GM21619 (cell line): Measurements from ENCODE around the gene CIDEA.

Experiments used
- ATAC-seq: cut with Tn5 transposase; IDR thresholded peaks from one replicate; pipeline ENCODE4 v1.9.1; 2021; ENCODE audit not compliant: unreplicated experiment

The CIDEA gene

GRCh38 chr18:12296087-12296403 lies 41.9 kb downstream of the CIDEA start:
- no peak for ATAC-seq

DNA sequence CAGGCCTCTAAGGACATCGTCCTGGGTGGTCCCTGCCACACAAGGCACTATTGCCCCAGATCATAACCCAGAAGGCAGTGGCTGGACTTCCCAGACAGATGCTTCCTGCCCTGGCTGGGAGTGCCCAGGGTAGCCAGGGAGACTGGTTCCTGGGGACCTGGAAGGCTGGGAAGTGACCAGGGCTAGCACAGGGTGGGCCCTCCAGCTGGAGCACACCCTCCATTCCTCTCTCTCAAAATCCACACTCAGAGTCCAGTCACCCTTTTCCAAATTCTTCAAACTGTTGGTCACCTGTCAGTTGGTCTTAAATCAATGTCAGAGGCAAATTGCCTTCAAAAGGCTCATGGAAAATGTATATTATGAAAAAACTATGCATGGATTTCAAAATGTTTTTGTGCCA lies 42.3 kb downstream of the CIDEA start:
- no peak for ATAC-seq

GRCh38 chr18:12299862-12300261 lies 45.7 kb downstream of the CIDEA start:
- no peak for ATAC-seq

GRCh38 chr18:12301263-12302005 lies 47.3 kb downstream of the CIDEA start:
- no peak for ATAC-seq

GRCh38 chr18:12302391-12303147 lies 48.4 kb downstream of the CIDEA start:
- ATAC-seq, result no peak

DNA sequence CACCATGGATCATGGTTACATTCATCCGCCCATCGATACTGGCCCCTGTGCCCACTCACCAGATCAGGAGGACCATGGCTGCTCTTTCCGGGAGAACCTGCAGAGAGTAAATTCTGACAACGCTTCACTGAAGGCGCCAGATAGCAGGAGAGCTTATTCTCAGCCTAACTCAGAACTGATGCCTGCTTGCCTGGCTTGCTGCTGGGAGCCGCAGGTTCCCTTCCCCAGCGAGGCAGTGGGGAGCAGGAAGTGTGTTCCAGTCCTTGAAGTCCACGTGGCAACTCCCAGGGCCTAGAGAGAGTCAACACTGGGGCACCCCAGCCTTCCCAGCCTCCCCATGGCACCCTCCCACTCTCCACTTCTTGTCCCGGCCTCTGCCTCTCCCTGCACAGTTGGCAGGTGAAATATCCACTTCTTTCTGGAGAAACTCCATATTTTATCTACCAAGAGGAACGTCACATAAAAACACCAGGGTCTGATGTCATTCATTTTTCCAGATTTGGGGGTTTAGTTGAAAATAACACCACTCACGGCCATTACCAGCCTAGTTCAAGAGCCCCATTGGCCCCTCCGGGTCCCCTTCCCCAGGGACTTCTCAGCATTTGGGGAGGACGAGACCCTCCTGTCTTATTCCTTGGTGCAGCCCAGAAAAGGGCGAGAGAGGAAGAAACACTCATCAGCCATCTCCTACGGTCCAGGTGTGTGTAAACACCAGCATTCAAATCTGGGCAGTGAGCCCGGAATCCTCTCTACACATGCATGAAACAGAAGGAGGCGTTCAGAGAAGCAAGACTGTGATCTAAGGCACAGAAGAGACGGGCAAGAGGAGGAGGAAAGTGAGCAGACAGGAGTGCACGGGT lies 50.4 kb downstream of the CIDEA start:
- ATAC-seq, result no peak

- no peak for ATAC-seq
These were observed 51.0 kb downstream of the CIDEA start for GRCh38 chr18:12305211-12305610.

DNA sequence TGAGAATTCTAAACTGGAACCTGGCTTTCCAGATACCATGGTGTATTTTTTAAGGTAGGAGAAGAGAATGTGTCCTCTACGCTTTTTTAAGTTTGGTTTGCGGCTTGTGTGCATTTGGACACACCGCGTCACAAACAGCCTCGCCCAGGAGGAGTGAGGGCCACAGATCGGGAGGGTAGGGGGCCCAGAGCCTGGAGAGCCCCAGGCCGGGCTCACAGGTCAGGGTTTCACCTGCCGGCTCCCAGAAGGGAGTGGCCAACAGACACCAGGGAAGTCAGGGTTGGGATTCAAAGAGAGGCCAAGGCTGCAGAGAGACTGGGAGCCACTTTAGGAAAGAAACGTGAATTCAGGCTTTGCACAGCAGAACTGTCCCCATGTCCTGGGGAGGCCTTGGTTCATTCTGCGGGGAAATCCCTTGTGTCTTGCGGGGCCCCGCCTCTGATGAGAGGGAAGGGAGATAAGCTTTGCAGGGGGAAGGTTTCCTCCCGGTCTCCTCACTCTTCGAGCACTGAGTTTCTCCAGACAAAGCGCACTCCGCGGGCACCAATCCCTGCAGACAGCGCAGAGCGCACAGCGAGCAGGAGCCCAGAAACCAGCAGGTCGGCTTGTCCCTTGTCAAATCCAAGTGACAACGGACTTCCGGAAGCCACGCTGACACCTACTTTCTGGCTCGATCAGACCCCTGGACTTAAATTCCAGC lies 51.9 kb downstream of the CIDEA start:
- no peak for ATAC-seq

- ATAC-seq, result no peak
These were observed 52.9 kb downstream of the CIDEA start for GRCh38 chr18:12306752-12307700.

DNA sequence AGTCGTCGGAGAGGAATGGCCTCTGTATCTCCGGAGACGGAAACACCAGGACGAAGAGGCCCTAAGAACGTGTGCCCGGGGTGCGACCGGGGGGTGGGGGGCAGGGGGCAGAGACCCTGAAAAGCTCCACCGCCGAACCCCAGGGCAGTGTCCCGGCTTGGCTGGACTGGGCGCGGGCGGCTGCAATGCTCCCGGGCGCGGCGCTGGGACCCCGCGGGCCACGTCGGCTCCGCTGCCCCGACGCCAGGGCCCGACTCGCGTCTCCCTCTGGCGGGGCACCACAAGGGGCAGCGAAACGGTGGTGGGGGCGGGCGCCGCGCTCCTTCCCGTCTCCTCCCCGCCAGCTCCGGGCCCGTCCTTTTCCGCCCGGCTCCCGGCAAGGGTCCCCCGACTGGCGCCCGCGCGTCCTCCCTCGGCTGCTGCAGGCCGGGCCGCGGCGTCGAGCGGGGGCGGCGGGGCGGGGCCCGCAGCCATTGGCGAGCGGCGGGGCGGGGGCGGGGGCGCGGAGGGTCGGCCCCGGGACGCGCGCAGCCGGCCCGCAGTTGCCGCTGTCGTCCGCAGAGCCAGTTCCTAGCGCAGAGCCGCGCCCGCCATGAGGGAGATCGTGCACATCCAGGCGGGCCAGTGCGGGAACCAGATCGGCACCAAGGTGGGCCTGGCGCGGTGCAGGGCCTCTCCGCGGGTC lies 53.7 kb downstream of the CIDEA start, which contains the start of gene TUBB6:
Gene TUBB6, plus strand, starts transcription at position 541 of the 685 bp plus-strand sequence. Its CDS starts 52 bp downstream, at position 593.
- peak; percentile 42 for ATAC-seq

DNA sequence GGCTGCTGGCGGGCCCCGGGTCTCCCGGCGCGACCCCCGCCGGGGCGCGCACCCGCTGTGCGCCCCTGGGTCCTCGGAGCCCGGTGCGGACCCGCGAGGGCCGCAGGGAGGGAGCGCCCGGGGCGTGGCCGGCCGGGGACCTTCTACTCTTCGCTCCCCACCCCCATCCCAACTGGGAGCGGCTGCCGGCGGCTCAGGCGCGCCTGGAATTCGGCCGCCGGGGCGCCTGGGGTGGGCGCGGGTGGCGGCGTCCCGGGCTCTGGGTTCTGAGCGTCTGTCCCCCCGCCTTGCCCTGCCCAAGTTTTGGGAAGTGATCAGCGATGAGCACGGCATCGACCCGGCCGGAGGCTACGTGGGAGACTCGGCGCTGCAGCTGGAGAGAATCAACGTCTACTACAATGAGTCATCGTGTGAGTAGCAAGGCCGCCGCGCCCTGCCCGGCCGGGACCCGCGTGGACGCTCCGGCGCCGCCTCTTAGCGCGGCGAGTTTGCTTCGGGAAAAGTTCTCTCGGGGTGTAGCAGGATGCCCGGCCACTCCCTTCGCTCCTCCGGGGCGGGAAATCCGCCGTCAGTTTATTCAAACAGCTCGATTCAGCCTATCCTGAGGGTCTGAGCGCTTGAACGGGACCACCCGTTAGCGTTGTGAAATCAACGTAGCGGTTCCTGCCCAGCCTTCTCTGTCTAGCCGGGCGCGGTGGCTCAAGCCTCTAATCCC lies 54.4 kb downstream of the CIDEA start:
- ATAC-seq, result peak; percentile 63

GRCh38 chr18:12309683-12310198 lies 55.6 kb downstream of the CIDEA start:
- ATAC-seq, result no peak

DNA sequence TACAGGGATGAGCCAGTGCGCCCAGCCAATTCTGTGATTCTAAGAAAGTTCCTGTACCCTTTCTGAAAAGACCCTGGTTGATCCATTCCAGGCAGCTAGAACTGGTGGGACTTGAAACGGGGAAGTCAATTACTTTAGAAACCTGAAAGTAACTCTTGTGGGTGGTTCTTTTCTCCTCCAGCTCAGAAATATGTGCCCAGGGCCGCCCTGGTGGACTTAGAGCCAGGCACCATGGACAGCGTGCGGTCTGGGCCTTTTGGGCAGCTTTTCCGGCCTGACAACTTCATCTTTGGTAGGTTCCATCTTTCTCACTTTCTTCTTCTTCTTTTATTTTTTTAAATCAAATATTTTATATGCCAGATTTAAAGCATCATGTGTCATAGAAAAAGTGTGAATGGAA lies 56.6 kb downstream of the CIDEA start:
- ATAC-seq, result no peak

- no peak for ATAC-seq
These were observed 58.8 kb downstream of the CIDEA start for GRCh38 chr18:12312976-12313375.

- no peak for ATAC-seq
These were observed 59.5 kb downstream of the CIDEA start for GRCh38 chr18:12313530-12314245.

- ATAC-seq, result no peak
These were observed 60.6 kb downstream of the CIDEA start for GRCh38 chr18:12314591-12315305.

GRCh38 chr18:12315490-12315889 lies 61.3 kb downstream of the CIDEA start:
- ATAC-seq, result no peak
